Liver (tissue), 9 donors: ENCODE measurements around the gene GALNT17. TPM values are rescaled to one million over a fixed set of nuclear protein-coding genes. Genes with fewer than 3 reads are reported as not detected.

Experiments used
- DNase-seq: peaks from one replicate; pipeline ENCODE4 v3.0.0-alpha.2; 2017; ENCODE audit warnings: low spot score
- H3K27ac ChIP-seq, 2 donors: one replicate each; pipeline ENCODE4 v1.7.0; 2013; ENCODE audit warnings: inconsistent platforms in 2 of 2, low read length in 2 of 2, control low read depth in 1 of 2, low read depth in 1 of 2, mild to moderate bottlenecking in 1 of 2
- H3K27me3 ChIP-seq, 4 donors: one replicate each; pipeline versions ENCODE4 v1.6.1 to v1.7.0; 2013; ENCODE audit warnings: low read length in 3 of 4, inconsistent platforms in 1 of 4, mild to moderate bottlenecking in 1 of 4, moderate library complexity in 1 of 4; ENCODE audit not compliant: control insufficient read depth in 4 of 4, insufficient read depth in 4 of 4
- H3K36me3 ChIP-seq, 4 donors: one replicate each; pipeline versions ENCODE4 v1.6.1 to v1.7.0; 2013; ENCODE audit warnings: low read length in 3 of 4, mild to moderate bottlenecking in 3 of 4, low read depth in 1 of 4, moderate library complexity in 1 of 4; ENCODE audit not compliant: control insufficient read depth in 4 of 4, insufficient read depth in 3 of 4
- H3K4me1 ChIP-seq, 4 donors: one replicate each; pipeline versions ENCODE4 v1.6.1 to v1.7.0; 2013; ENCODE audit warnings: low read length in 3 of 4, mild to moderate bottlenecking in 3 of 4, moderate library complexity in 1 of 4; ENCODE audit not compliant: control insufficient read depth in 4 of 4, insufficient read depth in 4 of 4
- H3K4me3 ChIP-seq, 3 donors: one replicate each; pipeline versions ENCODE4 v1.6.1 to v1.7.0; 2013; ENCODE audit warnings: low read length in 3 of 3, control low read depth in 1 of 3, low read depth in 1 of 3, mild to moderate bottlenecking in 1 of 3
- H3K9ac ChIP-seq, 2 donors: one replicate each; pipeline ENCODE4 v1.7.0; 2013; ENCODE audit warnings: low read length in 2 of 2, mild to moderate bottlenecking in 2 of 2, moderate library complexity in 2 of 2, control low read depth in 1 of 2, low read depth in 1 of 2
- H3K9me3 ChIP-seq, 4 donors: one replicate each; pipeline versions ENCODE4 v1.6.1 to v1.7.0; 2013; ENCODE audit warnings: low read length in 3 of 4; ENCODE audit not compliant: control insufficient read depth in 4 of 4
- EGR1 ChIP-seq, 2 donors: IDR thresholded peaks; 2 replicates each; pipeline ENCODE4 v1.6.1; 2016 to 2018; ENCODE audit warnings: antibody characterized with exemption in 2 of 2, low read depth in 2 of 2
- FOXA1 ChIP-seq: IDR thresholded peaks from 2 replicates; pipeline ENCODE4 v1.6.1; 2016; ENCODE audit warnings: antibody characterized with exemption
- FOXA2 ChIP-seq: IDR thresholded peaks from 2 replicates; pipeline ENCODE4 v1.6.1; 2016; ENCODE audit warnings: antibody characterized with exemption
- GABPA ChIP-seq, 2 donors: IDR thresholded peaks in 1 of 2; conservative IDR thresholded peaks in 1 of 2; 2 replicates each; pipeline ENCODE4 v1.6.1; 2016; ENCODE audit warnings: antibody characterized with exemption in 2 of 2, mild to moderate bottlenecking in 1 of 2, moderate library complexity in 1 of 2
- HNF4A ChIP-seq, 2 donors: conservative IDR thresholded peaks; 2 replicates each; pipeline ENCODE4 v1.6.1; 2016; ENCODE audit warnings: antibody characterized with exemption in 2 of 2, mild to moderate bottlenecking in 2 of 2
- HNF4G ChIP-seq: IDR thresholded peaks from 2 replicates; pipeline ENCODE4 v1.6.1; 2016; ENCODE audit warnings: antibody characterized with exemption
- JUND ChIP-seq, 2 donors: IDR thresholded peaks; 2 replicates each; pipeline ENCODE4 v1.6.1; 2016; ENCODE audit warnings: antibody characterized with exemption in 2 of 2
- MAX ChIP-seq: IDR thresholded peaks from 2 replicates; pipeline ENCODE4 v1.6.1; 2016; ENCODE audit warnings: antibody characterized with exemption
- NR2F2 ChIP-seq: IDR thresholded peaks from 2 replicates; pipeline ENCODE4 v1.6.1; 2016; ENCODE audit warnings: antibody characterized with exemption
- RAD21 ChIP-seq, 2 donors: IDR thresholded peaks; 2 replicates each; pipeline ENCODE4 v1.6.1; 2016; ENCODE audit warnings: antibody characterized with exemption in 2 of 2, mild to moderate bottlenecking in 2 of 2
- REST ChIP-seq: IDR thresholded peaks from 2 replicates; pipeline ENCODE4 v1.6.1; 2016; ENCODE audit warnings: antibody characterized with exemption, mild to moderate bottlenecking
- RXRA ChIP-seq, 2 donors: IDR thresholded peaks; 2 replicates each; pipeline ENCODE4 v1.6.1; 2017 to 2018; ENCODE audit warnings: antibody characterized with exemption in 2 of 2, mild to moderate bottlenecking in 1 of 2
- SP1 ChIP-seq: IDR thresholded peaks from 2 replicates; pipeline ENCODE4 v1.6.1; 2018; ENCODE audit warnings: antibody characterized with exemption, mild to moderate bottlenecking
- TAF1 ChIP-seq: conservative IDR thresholded peaks from 2 replicates; pipeline ENCODE4 v1.6.1; 2016; ENCODE audit warnings: antibody characterized with exemption, mild to moderate bottlenecking
- YY1 ChIP-seq: IDR thresholded peaks from 2 replicates; pipeline ENCODE4 v1.6.1; 2016; ENCODE audit warnings: antibody characterized with exemption, mild to moderate bottlenecking
- WGBS: extraction: QIAGEN DNeasy Blood & Tissue Kit; methylation state at CpG from one replicate; pipeline ENCODE4 v1.1.7; 2013; 5-methylcytosine and 5-hydroxymethylcytosine counted together
- polyA plus RNA-seq, 2 donors: library from polyadenylated mRNA; stranded (reverse) in 1 of 2; unstranded in 1 of 2; fragments of 200-250 nt in 1 of 2; fragments of >200 nt in 1 of 2; fragmentation: Nextera tagmentation in 1 of 2; extraction: Ambion mirVana in 1 of 2; gene quantifications; one replicate each; pipeline versions ENCODE4 v1.2.1 to v1.2.3, GENCODE V29; 2013 to 2015
- total RNA-seq, 2 donors: library from RNA; depleted of rRNA; stranded (reverse); fragments of >200 nt; gene quantifications; one replicate each; pipeline ENCODE4 v1.2.3, GENCODE V29; 2014
- TF ChIP-seq, protein P1 (sequence below): IDR thresholded peaks from 2 replicates; pipeline ENCODE4 v1.6.1; 2016; ENCODE audit warnings: antibody characterized with exemption
- TF ChIP-seq, protein P2 (sequence below): IDR thresholded peaks from 2 replicates; pipeline ENCODE4 v1.6.1; 2016; ENCODE audit warnings: antibody characterized with exemption
- TF ChIP-seq, protein P3 (sequence below): fragments of 150-350 bp; IDR thresholded peaks from 2 replicates; pipeline ENCODE4 v1.5.1; 2017; ENCODE audit warnings: improper control_type of control experiment, low read depth, low read length; ENCODE audit not compliant: missing input control
- donor health status: healthy.
- donor health status: healthy.
- donor health status: healthy.
- donor health status: healthy.
- donor health status: healthy.

The GALNT17 gene
- total and polyA plus RNA-seq, 4 donors, result 0.10 to 0.42 (median 0.37) TPM; not detected in 1

DNA sequence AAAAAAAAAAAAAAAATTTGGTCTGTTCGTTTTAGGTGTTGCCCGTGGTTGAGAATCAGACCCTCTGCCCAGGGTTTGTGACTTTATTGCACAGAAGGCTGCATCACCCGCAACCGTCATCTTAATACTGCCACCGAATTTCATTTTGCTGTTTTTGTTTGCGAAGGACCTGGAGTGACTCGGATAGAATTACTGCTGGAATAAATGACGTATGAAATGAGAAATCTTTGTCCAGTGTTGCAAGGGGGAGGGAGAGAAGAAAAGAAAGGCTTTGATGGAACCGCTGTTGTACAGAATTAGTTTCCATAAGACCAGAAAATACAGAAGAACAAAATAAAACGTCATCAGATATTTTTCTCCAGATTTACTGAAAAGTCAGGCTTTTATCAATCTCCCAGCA is 103.3 kb downstream of the GALNT17 start:
- peaks cover 0 to 10% (median 6%) of the 10 kb centered on the region in 4 donors for H3K9me3 ChIP-seq
- no peak for DNase-seq
- WGBS, result 84% methylated on average over 10 of the region's 10 CpGs

GRCh38 chr7:71236230-71237105 is 104.5 kb downstream of the GALNT17 start:
- H3K27ac ChIP-seq, result no peak overlapping the region
- H3K36me3 ChIP-seq, result no peaks in the 10 kb centered on the region
- H3K4me1 ChIP-seq, result no peaks in the 10 kb centered on the region
- TF ChIP-seq, protein P1, sequence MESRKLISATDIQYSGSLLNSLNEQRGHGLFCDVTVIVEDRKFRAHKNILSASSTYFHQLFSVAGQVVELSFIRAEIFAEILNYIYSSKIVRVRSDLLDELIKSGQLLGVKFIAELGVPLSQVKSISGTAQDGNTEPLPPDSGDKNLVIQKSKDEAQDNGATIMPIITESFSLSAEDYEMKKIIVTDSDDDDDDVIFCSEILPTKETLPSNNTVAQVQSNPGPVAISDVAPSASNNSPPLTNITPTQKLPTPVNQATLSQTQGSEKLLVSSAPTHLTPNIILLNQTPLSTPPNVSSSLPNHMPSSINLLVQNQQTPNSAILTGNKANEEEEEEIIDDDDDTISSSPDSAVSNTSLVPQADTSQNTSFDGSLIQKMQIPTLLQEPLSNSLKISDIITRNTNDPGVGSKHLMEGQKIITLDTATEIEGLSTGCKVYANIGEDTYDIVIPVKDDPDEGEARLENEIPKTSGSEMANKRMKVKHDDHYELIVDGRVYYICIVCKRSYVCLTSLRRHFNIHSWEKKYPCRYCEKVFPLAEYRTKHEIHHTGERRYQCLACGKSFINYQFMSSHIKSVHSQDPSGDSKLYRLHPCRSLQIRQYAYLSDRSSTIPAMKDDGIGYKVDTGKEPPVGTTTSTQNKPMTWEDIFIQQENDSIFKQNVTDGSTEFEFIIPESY, result no peak
- TF ChIP-seq GABPA (IDR thresholded peaks at IDR 0.05 in 1 of 2, conservative IDR thresholded peaks at IDR 0.05 in 1 of 2) (no peak), YY1 (no peak), RXRA (IDR thresholded peaks at IDR 0.05) (no peak), NR2F2 (no peak), SP1 (no peak), HNF4A (conservative IDR thresholded peaks at IDR 0.05) (no peak), TAF1 (no peak), RAD21 (IDR thresholded peaks at IDR 0.05) (no peak), FOXA2 (no peak), REST (no peak), EGR1 (IDR thresholded peaks at IDR 0.05; ENCODE audit: low read depth in 2 of 2) (no peak), HNF4G (no peak), MAX (no peak), JUND (IDR thresholded peaks at IDR 0.05) (no peak), FOXA1 (no peak)
- TF ChIP-seq, protein P2, sequence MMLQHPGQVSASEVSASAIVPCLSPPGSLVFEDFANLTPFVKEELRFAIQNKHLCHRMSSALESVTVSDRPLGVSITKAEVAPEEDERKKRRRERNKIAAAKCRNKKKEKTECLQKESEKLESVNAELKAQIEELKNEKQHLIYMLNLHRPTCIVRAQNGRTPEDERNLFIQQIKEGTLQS, result no peak
- TF ChIP-seq, protein P3, sequence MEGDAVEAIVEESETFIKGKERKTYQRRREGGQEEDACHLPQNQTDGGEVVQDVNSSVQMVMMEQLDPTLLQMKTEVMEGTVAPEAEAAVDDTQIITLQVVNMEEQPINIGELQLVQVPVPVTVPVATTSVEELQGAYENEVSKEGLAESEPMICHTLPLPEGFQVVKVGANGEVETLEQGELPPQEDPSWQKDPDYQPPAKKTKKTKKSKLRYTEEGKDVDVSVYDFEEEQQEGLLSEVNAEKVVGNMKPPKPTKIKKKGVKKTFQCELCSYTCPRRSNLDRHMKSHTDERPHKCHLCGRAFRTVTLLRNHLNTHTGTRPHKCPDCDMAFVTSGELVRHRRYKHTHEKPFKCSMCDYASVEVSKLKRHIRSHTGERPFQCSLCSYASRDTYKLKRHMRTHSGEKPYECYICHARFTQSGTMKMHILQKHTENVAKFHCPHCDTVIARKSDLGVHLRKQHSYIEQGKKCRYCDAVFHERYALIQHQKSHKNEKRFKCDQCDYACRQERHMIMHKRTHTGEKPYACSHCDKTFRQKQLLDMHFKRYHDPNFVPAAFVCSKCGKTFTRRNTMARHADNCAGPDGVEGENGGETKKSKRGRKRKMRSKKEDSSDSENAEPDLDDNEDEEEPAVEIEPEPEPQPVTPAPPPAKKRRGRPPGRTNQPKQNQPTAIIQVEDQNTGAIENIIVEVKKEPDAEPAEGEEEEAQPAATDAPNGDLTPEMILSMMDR, result no peak
- DNase-seq, result no peak
- 53% methylated on average over 16 of the region's 16 CpGs for WGBS
- no peak overlapping the region for H3K9ac ChIP-seq
- H3K4me3 ChIP-seq, result no peak overlapping the region
- H3K9me3 ChIP-seq, result peaks cover 0 to 7% (median 3%) of the 10 kb centered on the region in 4 donors
- H3K27me3 ChIP-seq, result no peaks in the 10 kb centered on the region

More for the DNA sequence above, 103.3 kb downstream of the GALNT17 start:
- Histone ChIP-seq H3K9ac (no peak overlapping the region), H3K4me1 (no peaks in the 10 kb centered on the region), H3K27ac (no peak overlapping the region), H3K4me3 (no peak overlapping the region), H3K27me3 (no peaks in the 10 kb centered on the region), H3K36me3 (no peaks in the 10 kb centered on the region)
- no peak for TF ChIP-seq SP1
- TF ChIP-seq, protein P1, result no peak
- TF ChIP-seq EGR1 (IDR thresholded peaks at IDR 0.05; ENCODE audit: low read depth in 2 of 2), result no peak
